ENCODE measurements around the gene PGF. TPM values are rescaled to one million over a fixed set of nuclear protein-coding genes. Genes with fewer than 3 reads are reported as not detected.

Gene PGF
- total RNA-seq, 4 donors from 2014 or later, result 7.3 to 28.1 (median 10.8) TPM

- no peaks in the 10 kb centered on the region for H3K9me3 ChIP-seq
- peak in 1 of 3 donors; percentile 34 for DNase-seq
- H3K27ac ChIP-seq, result no peak overlapping the region
- TF ChIP-seq CTCF (IDR thresholded peaks at IDR 0.05) (no peak), POLR2A (IDR thresholded peaks at IDR 0.05) (no peak)
- H3K36me3 ChIP-seq, result no peaks in the 10 kb centered on the region
- H3K4me3 ChIP-seq, result no peak overlapping the region
- no peaks in the 10 kb centered on the region for H3K27me3 ChIP-seq
- no peaks in the 10 kb centered on the region for H3K4me1 ChIP-seq
Observed at GRCh38 chr14:74984236-74985027, 29.0 kb upstream of the PGF start.

- TF ChIP-seq CTCF (IDR thresholded peaks at IDR 0.05) (no peak), POLR2A (IDR thresholded peaks at IDR 0.05) (no peak)
- no peaks in the 10 kb centered on the region for H3K4me1 ChIP-seq
Observed at GRCh38 chr14:74983343-74983742, 27.9 kb upstream of the PGF start.

GRCh38 chr14:74982661-74983060 is 27.3 kb upstream of the PGF start:
- no peak overlapping the region for H3K27ac ChIP-seq
- no peaks in the 10 kb centered on the region for H3K4me1 ChIP-seq
- H3K4me3 ChIP-seq, result no peak overlapping the region
- DNase-seq, result no peak
- no peaks in the 10 kb centered on the region for H3K9me3 ChIP-seq
- no peaks in the 10 kb centered on the region for H3K27me3 ChIP-seq
- TF ChIP-seq CTCF (IDR thresholded peaks at IDR 0.05), result no peak
- no peak for TF ChIP-seq POLR2A (IDR thresholded peaks at IDR 0.05)
- H3K36me3 ChIP-seq, result no peaks in the 10 kb centered on the region

More at GRCh38 chr14:74983343-74983742, 27.9 kb upstream of the PGF start:
- Histone ChIP-seq H3K27me3 (no peaks in the 10 kb centered on the region), H3K4me3 (no peak overlapping the region), H3K36me3 (no peaks in the 10 kb centered on the region), H3K27ac (no peak overlapping the region), H3K9me3 (no peaks in the 10 kb centered on the region)
- no peak for DNase-seq

GRCh38 chr14:74981833-74982232 is 26.4 kb upstream of the PGF start:
- Histone ChIP-seq H3K27me3 (no peaks in the 10 kb centered on the region), H3K27ac (no peak overlapping the region), H3K36me3 (no peaks in the 10 kb centered on the region), H3K4me1 (no peaks in the 10 kb centered on the region), H3K9me3 (no peaks in the 10 kb centered on the region), H3K4me3 (no peak overlapping the region)
- TF ChIP-seq POLR2A (IDR thresholded peaks at IDR 0.05), result no peak
- TF ChIP-seq CTCF (IDR thresholded peaks at IDR 0.05), result no peak
- DNase-seq, result peak in 1 of 3 donors; percentile 15

GRCh38 chr14:74981462-74981782 is 26.0 kb upstream of the PGF start:
- no peak for TF ChIP-seq POLR2A (IDR thresholded peaks at IDR 0.05)
- TF ChIP-seq CTCF (IDR thresholded peaks at IDR 0.05), result no peak
- Histone ChIP-seq H3K27me3 (no peaks in the 10 kb centered on the region), H3K4me3 (no peak overlapping the region), H3K9me3 (no peaks in the 10 kb centered on the region), H3K27ac (no peak overlapping the region), H3K4me1 (no peaks in the 10 kb centered on the region), H3K36me3 (no peaks in the 10 kb centered on the region)
- peak in 1 of 3 donors; percentile 39 for DNase-seq
